ENCODE data around the gene PFN1. TPM values are rescaled to one million over a fixed set of nuclear protein-coding genes. Genes with fewer than 3 reads are reported as not detected.

Gene PFN1
- total and polyA plus RNA-seq, 9 of the 15 experiments (the other 6 are each of a cell fraction or from before 2014, with no cell fraction given): 60.5 to 1,479 (median 456) TPM

DNA sequence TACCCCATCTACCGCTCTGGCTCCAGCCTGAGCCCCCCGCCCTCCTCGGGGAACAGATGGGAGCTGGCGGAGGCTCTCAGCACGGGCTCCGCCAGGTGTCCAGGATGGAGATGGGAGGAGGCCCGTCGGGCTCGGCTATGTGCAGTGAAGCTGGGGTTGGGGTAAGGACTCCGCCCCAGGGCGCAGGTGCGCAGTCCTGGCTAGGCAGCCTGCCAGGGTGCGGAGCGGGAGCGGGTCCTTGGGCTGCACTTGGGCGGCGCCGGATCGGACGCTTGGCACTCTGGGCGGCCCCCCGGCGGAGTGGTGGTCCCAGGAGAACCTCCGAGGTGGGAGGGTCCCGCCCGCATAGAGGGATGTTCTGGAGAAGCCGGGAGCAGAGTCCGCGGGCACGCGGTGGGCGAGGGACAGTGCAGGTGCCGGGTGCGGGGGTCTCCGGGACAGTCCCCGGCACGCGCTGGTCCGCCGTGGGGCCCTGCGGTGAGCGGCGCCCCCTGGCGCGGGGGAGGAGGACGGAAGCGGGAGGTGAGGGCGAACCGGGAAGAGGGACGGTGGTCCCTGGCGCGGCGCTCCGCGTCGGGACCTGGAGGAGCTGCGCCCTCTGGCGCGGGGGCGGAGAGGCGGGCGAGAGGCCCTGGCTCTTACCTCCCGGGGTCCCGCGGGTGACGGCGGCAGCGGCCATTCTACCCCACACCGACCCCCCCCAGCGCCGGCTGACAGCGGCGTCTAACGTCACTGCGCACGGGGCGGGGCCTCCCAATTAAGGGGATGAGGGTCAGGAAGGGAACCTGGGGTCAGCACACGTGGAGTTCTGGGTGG lies 38.8 kb upstream of the PFN1 start, which contains the start of gene CAMTA2 (continued):
- TF ChIP-seq, protein P1, sequence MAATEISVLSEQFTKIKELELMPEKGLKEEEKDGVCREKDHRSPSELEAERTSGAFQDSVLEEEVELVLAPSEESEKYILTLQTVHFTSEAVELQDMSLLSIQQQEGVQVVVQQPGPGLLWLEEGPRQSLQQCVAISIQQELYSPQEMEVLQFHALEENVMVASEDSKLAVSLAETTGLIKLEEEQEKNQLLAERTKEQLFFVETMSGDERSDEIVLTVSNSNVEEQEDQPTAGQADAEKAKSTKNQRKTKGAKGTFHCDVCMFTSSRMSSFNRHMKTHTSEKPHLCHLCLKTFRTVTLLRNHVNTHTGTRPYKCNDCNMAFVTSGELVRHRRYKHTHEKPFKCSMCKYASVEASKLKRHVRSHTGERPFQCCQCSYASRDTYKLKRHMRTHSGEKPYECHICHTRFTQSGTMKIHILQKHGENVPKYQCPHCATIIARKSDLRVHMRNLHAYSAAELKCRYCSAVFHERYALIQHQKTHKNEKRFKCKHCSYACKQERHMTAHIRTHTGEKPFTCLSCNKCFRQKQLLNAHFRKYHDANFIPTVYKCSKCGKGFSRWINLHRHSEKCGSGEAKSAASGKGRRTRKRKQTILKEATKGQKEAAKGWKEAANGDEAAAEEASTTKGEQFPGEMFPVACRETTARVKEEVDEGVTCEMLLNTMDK (IDR thresholded peaks at IDR 0.05; ENCODE audit: borderline replicate concordance, insufficient read depth, low read depth, low read length, poor library complexity, severe bottlenecking): peak; percentile 99
- 0 out of 2 replicates have a peak, but pooled peaks have one; percentile 36 for TF ChIP-seq ZNF232 (CRISPR knock-in tag; IDR thresholded peaks at IDR 0.05)
- peak; percentile 78 for TF ChIP-seq CREB1 (IDR thresholded peaks at IDR 0.05)
- TF ChIP-seq CREB1 (CRISPR knock-in tag; IDR thresholded peaks at IDR 0.05): peak; percentile 80
- TF ChIP-seq RUNX1 (IDR thresholded peaks at IDR 0.05; ENCODE audit: low read depth): no peak
- TF ChIP-seq SP1 (CRISPR knock-in tag; IDR thresholded peaks at IDR 0.05): peak; percentile 65
- peak; percentile 89 for TF ChIP-seq ATF7 (IDR thresholded peaks at IDR 0.05)
- TF ChIP-seq SIN3B (IDR thresholded peaks at IDR 0.05; ENCODE audit: low read depth): peak; percentile 85
- TF ChIP-seq SIX5 (IDR thresholded peaks at IDR 0.05; ENCODE audit: borderline replicate concordance in 1 of 2, insufficient read depth in 1 of 2, low read depth in 1 of 2, low read length in 2 of 2): peak; percentile 17 to 25; a peak in 1 of 4 replicates
- peak; percentile 85 for TF ChIP-seq FOXP1 (CRISPR knock-in tag; IDR thresholded peaks at IDR 0.05)
- peak; percentile 42 for TF ChIP-seq ETV1 (tag; conservative IDR thresholded peaks at IDR 0.05; ENCODE audit: low read depth)
- no peak for TF ChIP-seq ZKSCAN8 (CRISPR knock-in tag; IDR thresholded peaks at IDR 0.05)
- no peak for TF ChIP-seq PHF21A (IDR thresholded peaks at IDR 0.05; ENCODE audit: borderline replicate concordance, low read depth)
- TF ChIP-seq TRIM24 (IDR thresholded peaks at IDR 0.05): 0 out of 4 replicates have a peak, but pooled peaks of 1 of the 2 experiments have one; percentile 29
- peak; percentile 74 for TF ChIP-seq SUPT5H (IDR thresholded peaks at IDR 0.05)
- 0 out of 2 replicates have a peak, but pooled peaks have one; percentile 38 for TF ChIP-seq POLR2AphosphoS5 (IDR thresholded peaks at IDR 0.05; ENCODE audit: control insufficient read depth, insufficient read depth, low read depth, low read length)
- TF ChIP-seq, protein P2, sequence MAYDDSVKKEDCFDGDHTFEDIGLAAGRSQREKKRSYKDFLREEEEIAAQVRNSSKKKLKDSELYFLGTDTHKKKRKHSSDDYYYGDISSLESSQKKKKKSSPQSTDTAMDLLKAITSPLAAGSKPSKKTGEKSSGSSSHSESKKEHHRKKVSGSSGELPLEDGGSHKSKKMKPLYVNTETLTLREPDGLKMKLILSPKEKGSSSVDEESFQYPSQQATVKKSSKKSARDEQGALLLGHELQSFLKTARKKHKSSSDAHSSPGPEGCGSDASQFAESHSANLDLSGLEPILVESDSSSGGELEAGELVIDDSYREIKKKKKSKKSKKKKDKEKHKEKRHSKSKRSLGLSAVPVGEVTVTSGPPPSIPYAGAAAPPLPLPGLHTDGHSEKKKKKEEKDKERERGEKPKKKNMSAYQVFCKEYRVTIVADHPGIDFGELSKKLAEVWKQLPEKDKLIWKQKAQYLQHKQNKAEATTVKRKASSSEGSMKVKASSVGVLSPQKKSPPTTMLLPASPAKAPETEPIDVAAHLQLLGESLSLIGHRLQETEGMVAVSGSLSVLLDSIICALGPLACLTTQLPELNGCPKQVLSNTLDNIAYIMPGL (CRISPR knock-in tag; IDR thresholded peaks at IDR 0.05): peak; percentile 91
- TF ChIP-seq, protein P3, sequence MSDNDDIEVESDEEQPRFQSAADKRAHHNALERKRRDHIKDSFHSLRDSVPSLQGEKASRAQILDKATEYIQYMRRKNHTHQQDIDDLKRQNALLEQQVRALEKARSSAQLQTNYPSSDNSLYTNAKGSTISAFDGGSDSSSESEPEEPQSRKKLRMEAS (CRISPR knock-in tag; IDR thresholded peaks at IDR 0.05): peak; percentile 90
- TF ChIP-seq ESRRA (IDR thresholded peaks at IDR 0.05; ENCODE audit: borderline replicate concordance, low read depth): peak; percentile 86; the same call in 1 of the 2 replicates
